Measurements from ENCODE around the gene PRLHR. TPM values are rescaled to one million over a fixed set of nuclear protein-coding genes. Genes with fewer than 3 reads are reported as not detected.

The PRLHR gene
- total RNA-seq, 6 experiments from 2014 or later: not detected

- H3K4me3 Mint-ChIP-seq: no peak overlapping the region
- no peak for DNase-seq
- no peaks in the 10 kb centered on the region for H3K9me3 Mint-ChIP-seq
- H3K27ac Mint-ChIP-seq: no peak overlapping the region
- no peaks in the 10 kb centered on the region for H3K36me3 Mint-ChIP-seq (ENCODE audit: low read depth)
- peaks cover 27% of the 10 kb centered on the region for H3K27me3 Mint-ChIP-seq (ENCODE audit: insufficient read depth)
- TF ChIP-seq, protein P1, sequence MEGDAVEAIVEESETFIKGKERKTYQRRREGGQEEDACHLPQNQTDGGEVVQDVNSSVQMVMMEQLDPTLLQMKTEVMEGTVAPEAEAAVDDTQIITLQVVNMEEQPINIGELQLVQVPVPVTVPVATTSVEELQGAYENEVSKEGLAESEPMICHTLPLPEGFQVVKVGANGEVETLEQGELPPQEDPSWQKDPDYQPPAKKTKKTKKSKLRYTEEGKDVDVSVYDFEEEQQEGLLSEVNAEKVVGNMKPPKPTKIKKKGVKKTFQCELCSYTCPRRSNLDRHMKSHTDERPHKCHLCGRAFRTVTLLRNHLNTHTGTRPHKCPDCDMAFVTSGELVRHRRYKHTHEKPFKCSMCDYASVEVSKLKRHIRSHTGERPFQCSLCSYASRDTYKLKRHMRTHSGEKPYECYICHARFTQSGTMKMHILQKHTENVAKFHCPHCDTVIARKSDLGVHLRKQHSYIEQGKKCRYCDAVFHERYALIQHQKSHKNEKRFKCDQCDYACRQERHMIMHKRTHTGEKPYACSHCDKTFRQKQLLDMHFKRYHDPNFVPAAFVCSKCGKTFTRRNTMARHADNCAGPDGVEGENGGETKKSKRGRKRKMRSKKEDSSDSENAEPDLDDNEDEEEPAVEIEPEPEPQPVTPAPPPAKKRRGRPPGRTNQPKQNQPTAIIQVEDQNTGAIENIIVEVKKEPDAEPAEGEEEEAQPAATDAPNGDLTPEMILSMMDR (IDR thresholded peaks at IDR 0.05): no peak
- peaks cover 36% of the 10 kb centered on the region for H3K4me1 Mint-ChIP-seq (ENCODE audit: low read depth)
Measured at GRCh38 chr10:118567701-118568248, 27.7 kb downstream of the PRLHR start.

DNA sequence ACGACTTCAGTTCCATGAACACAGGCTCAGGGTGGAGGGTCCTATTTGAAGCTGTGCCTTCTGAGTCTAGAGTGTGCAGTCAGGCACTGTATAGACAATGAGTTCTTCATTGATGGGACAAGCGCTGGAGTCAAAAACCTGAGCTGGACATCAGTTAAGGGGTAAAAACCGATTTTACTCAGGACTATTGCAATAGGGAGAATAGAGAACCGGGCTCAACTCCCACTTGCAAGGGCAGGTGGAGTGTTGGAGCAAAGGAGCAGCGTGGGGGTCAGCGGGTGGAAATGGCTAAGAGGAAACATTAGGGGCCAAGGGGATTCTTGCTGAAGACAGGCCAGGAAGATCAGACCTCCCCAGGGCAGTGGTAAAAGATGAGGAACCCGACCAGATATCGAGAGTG, 28.5 kb downstream of the PRLHR start:
- H3K4me3 Mint-ChIP-seq: no peak overlapping the region
- H3K4me1 Mint-ChIP-seq (ENCODE audit: low read depth): peaks cover 36% of the 10 kb centered on the region
- DNase-seq: no peak
- no peaks in the 10 kb centered on the region for H3K36me3 Mint-ChIP-seq (ENCODE audit: low read depth)
- no peak overlapping the region for H3K27ac Mint-ChIP-seq
- no peaks in the 10 kb centered on the region for H3K9me3 Mint-ChIP-seq
- TF ChIP-seq, protein P1 (IDR thresholded peaks at IDR 0.05): no peak
- H3K27me3 Mint-ChIP-seq (ENCODE audit: insufficient read depth): peaks cover 21% of the 10 kb centered on the region

- DNase-seq: no peak
- no peak overlapping the region for H3K27ac Mint-ChIP-seq
- TF ChIP-seq, protein P1 (IDR thresholded peaks at IDR 0.05): no peak
- H3K4me1 Mint-ChIP-seq (ENCODE audit: low read depth): peaks cover 27% of the 10 kb centered on the region
- H3K27me3 Mint-ChIP-seq (ENCODE audit: insufficient read depth): peaks cover 22% of the 10 kb centered on the region
- H3K36me3 Mint-ChIP-seq (ENCODE audit: low read depth): no peaks in the 10 kb centered on the region
- no peaks in the 10 kb centered on the region; the same call in 1 of the 2 replicates for H3K9me3 Mint-ChIP-seq
- no peak overlapping the region for H3K4me3 Mint-ChIP-seq
Measured at GRCh38 chr10:118565301-118566075, 30.0 kb downstream of the PRLHR start.

DNA sequence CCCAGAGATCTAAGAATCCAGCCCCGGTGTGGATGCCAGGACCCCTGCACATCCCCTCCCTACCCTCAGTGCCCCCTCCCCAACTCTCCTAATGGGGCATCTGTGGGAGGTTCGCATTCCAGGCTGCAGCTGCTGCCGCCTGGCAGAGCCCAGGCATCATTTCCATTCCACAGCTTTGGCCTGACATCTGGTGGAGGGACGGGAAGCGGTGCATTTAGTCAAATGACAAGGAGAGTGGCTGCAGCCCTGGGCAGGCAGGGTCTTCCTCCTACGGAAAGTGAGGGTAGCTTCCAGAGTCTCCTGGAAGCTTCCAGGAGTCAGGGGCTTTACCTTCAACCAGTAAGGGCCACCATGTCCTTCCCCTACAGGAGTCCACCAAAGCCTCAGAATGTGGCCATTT, 30.8 kb downstream of the PRLHR start:
- no peaks in the 10 kb centered on the region for H3K36me3 Mint-ChIP-seq (ENCODE audit: low read depth)
- TF ChIP-seq, protein P1 (IDR thresholded peaks at IDR 0.05): peak; percentile 60
- H3K27ac Mint-ChIP-seq: no peak overlapping the region
- DNase-seq: peak; percentile 18
- peaks cover 23% of the 10 kb centered on the region for H3K4me1 Mint-ChIP-seq (ENCODE audit: low read depth)
- no peaks in the 10 kb centered on the region; the same call in 1 of the 2 replicates for H3K9me3 Mint-ChIP-seq
- H3K27me3 Mint-ChIP-seq (ENCODE audit: insufficient read depth): peaks cover 22% of the 10 kb centered on the region
- H3K4me3 Mint-ChIP-seq: no peak overlapping the region

DNA sequence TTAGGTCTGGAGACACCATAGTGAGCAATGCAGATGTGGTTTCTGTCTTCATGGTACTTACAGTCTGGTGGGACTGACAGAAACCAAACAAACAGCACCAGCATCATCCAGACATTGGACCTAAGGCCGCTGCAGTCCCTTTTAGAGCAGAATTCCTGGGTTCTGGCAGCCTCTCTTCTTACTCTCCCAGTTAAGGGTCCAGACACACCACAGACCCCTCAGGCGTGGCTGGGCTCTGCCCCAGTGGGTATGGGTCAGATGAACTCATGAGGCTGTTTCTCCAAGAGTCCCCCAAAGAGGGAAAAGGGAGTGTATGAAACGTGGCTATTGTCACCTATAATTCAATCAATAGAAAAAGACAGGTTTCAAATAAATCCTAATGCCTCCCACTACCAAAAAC, 31.3 kb downstream of the PRLHR start:
- H3K27ac Mint-ChIP-seq: no peak overlapping the region
- no peak overlapping the region for H3K4me3 Mint-ChIP-seq

More for the DNA sequence above, 31.3 kb downstream of the PRLHR start:
- H3K36me3 Mint-ChIP-seq (ENCODE audit: low read depth): no peaks in the 10 kb centered on the region
- H3K9me3 Mint-ChIP-seq: no peaks in the 10 kb centered on the region; the same call in 1 of the 2 replicates
- H3K27me3 Mint-ChIP-seq (ENCODE audit: insufficient read depth): peaks cover 19% of the 10 kb centered on the region
- H3K4me1 Mint-ChIP-seq (ENCODE audit: low read depth): peaks cover 18% of the 10 kb centered on the region
- DNase-seq: no peak
- TF ChIP-seq, protein P1 (IDR thresholded peaks at IDR 0.05): no peak

Measured in HFFc6 (cell line).